Activated effector memory CD4-positive, alpha-beta T cell treated with anti-CD3 and anti-CD28 coated beads, Interleukin-2, amount 50 U/mL, for 16 hours (primary cell): ENCODE measurements around the gene TACC2.
"Not testable (repeated sequence)": the region's sequence is repeated elsewhere in the genome, so short reads cannot be mapped to it uniquely, and the experiment has no call there.

ENCODE experiments used
- DNase-seq: peaks from one replicate; pipeline ENCODE4 v3.0.0-alpha.2; 2020

The TACC2 gene

GRCh38 chr10:122199689-122200088, 210.7 kb downstream of the TACC2 start:
- DNase-seq: no peak

- DNase-seq: no peak
These were observed 212.4 kb downstream of the TACC2 start for GRCh38 chr10:122201401-122201800.

- not testable (repeated sequence) for DNase-seq
These were observed 214.2 kb downstream of the TACC2 start for GRCh38 chr10:122203180-122203579.

GRCh38 chr10:122204691-122205489, 215.9 kb downstream of the TACC2 start:
- no peak for DNase-seq

GRCh38 chr10:122206471-122207065, 217.6 kb downstream of the TACC2 start:
- DNase-seq: no peak

GRCh38 chr10:122207163-122207562, 218.2 kb downstream of the TACC2 start:
- DNase-seq: no peak

- DNase-seq: no peak
These were observed 218.6 kb downstream of the TACC2 start for GRCh38 chr10:122207596-122207995.

GRCh38 chr10:122208571-122209430, 219.8 kb downstream of the TACC2 start:
- DNase-seq: no peak

GRCh38 chr10:122210481-122211265, 221.7 kb downstream of the TACC2 start:
- no peak for DNase-seq

GRCh38 chr10:122213364-122213763, 224.4 kb downstream of the TACC2 start:
- no peak for DNase-seq

- DNase-seq: no peak
These were observed 224.8 kb downstream of the TACC2 start for GRCh38 chr10:122213766-122214165.

GRCh38 chr10:122216047-122216446, 227.1 kb downstream of the TACC2 start:
- DNase-seq: no peak

- DNase-seq: no peak
These were observed 230.4 kb downstream of the TACC2 start for GRCh38 chr10:122219340-122219739.

- DNase-seq: no peak
These were observed 231.8 kb downstream of the TACC2 start for GRCh38 chr10:122220736-122221135.

- DNase-seq: no peak
These were observed 233.0 kb downstream of the TACC2 start for GRCh38 chr10:122221958-122222357.

GRCh38 chr10:122222638-122223037, 233.7 kb downstream of the TACC2 start:
- no peak for DNase-seq

- DNase-seq: no peak
These were observed 235.2 kb downstream of the TACC2 start for GRCh38 chr10:122224159-122224558.

GRCh38 chr10:122225330-122225729, 236.4 kb downstream of the TACC2 start:
- DNase-seq: no peak

GRCh38 chr10:122227754-122228153, 238.8 kb downstream of the TACC2 start:
- DNase-seq: no peak

GRCh38 chr10:122229666-122230065, 240.7 kb downstream of the TACC2 start:
- no peak for DNase-seq

GRCh38 chr10:122230222-122230621, 241.3 kb downstream of the TACC2 start:
- DNase-seq: no peak

GRCh38 chr10:122232769-122233168, 243.8 kb downstream of the TACC2 start:
- no peak for DNase-seq

- DNase-seq: no peak
These were observed 244.9 kb downstream of the TACC2 start for GRCh38 chr10:122233857-122234348.
